ENCODE measurements around the gene PCMT1. TPM values are rescaled to one million over a fixed set of nuclear protein-coding genes. Genes with fewer than 3 reads are reported as not detected.

Gene PCMT1
- total and polyA plus RNA-seq, 2 of the 13 experiments (the other 11 are each of a cell fraction or from before 2014, with no cell fraction given), result 112 to 169 TPM

DNA sequence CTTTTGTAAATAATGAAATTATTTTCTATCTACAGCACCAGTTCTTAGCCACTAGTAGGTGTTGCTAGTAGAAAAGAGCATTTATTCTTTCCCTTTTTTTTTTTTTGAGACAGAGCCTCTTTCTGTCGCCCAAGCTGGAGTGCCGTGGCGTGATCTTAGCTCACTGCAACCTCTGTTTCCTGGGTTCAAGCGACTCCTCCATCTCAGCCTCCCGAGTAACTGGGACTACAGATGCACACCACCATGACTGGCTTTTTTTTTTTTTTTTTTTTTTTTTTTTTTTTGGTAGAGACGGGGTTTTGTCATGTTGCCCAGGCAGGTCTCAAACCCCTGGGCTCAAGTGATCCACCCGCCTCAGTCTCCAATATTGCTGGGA is 6.7 kb downstream of the PCMT1 start:
- FAIRE-seq (no peak), DNase-seq (ENCODE audit: low spot score) (no peak), ATAC-seq (no peak)
- Histone ChIP-seq H3K27ac (ENCODE audit: extremely low read length, insufficient read depth, low read length) (no peak overlapping the region), H3K36me3 (replicated peaks in 1 of 2; ENCODE audit: control insufficient read depth in 1 of 2, insufficient read depth in 2 of 2, low read length in 2 of 2) (peaks cover 5 to 20% of the 10 kb centered on the region in 2 experiments), H4K20me1 (ENCODE audit: insufficient read depth, low read length) (peaks cover 25% of the 10 kb centered on the region), H3K27me3 (ENCODE audit: control insufficient read depth in 1 of 2, insufficient read depth in 2 of 2, low read length in 2 of 2) (no peaks in the 10 kb centered on the region), H2AFZ (ENCODE audit: low read length) (no peak overlapping the region), H3K9ac (ENCODE audit: insufficient read depth, low read depth, low read length) (no peak overlapping the region), H3K4me2 (ENCODE audit: low read depth, low read length) (no peak overlapping the region), H3K4me3 (replicated peaks in 1 of 3; ENCODE audit: insufficient read depth in 1 of 3, low read depth in 2 of 3, low read length in 3 of 3) (no peak overlapping the region), H3K9me3 (ENCODE audit: low read length) (no peaks in the 10 kb centered on the region), H3K4me1 (ENCODE audit: insufficient read depth, low read length) (peaks cover 45% of the 10 kb centered on the region), H3K79me2 (ENCODE audit: insufficient read depth, low read length) (peaks cover 87% of the 10 kb centered on the region)
- intact Hi-C loops (cut with micrococcal nuclease; ENCODE audit: unreplicated experiment), result no loop called here
- ChIA-PET CTCF (ENCODE audit: low intra/inter-chr PET ratio, low total read pairs) (no interaction called here), POLR2A (no interaction called here)
- in situ Hi-C loops (cut with HindIII; ENCODE audit: extremely low pct_ligation_motif_present, low pct_unique_long_range_greater_than_20kb), result no loop called here
- TF ChIP-seq NFE2 (CRISPR knock-in tag; IDR thresholded peaks at IDR 0.05), result no peak
- no peak for TF ChIP-seq ZSCAN31 (CRISPR knock-in tag; IDR thresholded peaks at IDR 0.05; ENCODE audit: low read depth)
- TF ChIP-seq ZNF747 (CRISPR knock-in tag; IDR thresholded peaks at IDR 0.05; ENCODE audit: borderline replicate concordance), result no peak
- TF ChIP-seq, protein P1, sequence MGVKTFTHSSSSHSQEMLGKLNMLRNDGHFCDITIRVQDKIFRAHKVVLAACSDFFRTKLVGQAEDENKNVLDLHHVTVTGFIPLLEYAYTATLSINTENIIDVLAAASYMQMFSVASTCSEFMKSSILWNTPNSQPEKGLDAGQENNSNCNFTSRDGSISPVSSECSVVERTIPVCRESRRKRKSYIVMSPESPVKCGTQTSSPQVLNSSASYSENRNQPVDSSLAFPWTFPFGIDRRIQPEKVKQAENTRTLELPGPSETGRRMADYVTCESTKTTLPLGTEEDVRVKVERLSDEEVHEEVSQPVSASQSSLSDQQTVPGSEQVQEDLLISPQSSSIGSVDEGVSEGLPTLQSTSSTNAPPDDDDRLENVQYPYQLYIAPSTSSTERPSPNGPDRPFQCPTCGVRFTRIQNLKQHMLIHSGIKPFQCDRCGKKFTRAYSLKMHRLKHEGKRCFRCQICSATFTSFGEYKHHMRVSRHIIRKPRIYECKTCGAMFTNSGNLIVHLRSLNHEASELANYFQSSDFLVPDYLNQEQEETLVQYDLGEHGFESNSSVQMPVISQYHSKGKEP (CRISPR knock-in tag; IDR thresholded peaks at IDR 0.05), result no peak
- no TSS peak for BruUV-seq (replicated peaks)
- WGBS (ENCODE audit: low lambda C conversion rate), result 98% methylated on average over 7 of the region's 7 CpGs

DNA sequence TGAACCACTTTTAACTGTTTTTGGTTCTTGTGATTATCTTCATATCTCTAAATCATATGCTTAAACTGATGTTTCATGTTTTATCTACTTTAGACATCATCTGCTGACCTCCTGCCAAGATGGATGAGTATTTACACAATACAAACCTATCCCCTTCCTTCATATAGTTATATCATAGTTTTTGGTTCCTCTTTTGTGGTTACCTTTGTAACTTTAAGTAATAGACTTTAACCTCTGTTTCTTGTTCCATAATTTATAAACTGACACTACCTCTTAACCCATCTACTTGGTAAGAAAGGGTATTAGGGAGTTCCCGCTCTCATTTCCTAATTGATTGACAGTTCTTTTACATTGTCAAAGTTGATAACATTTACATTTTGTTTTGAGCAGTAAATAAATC is 11.9 kb downstream of the PCMT1 start:
- Histone ChIP-seq H3K9ac (ENCODE audit: insufficient read depth, low read depth, low read length) (no peak overlapping the region), H3K27ac (ENCODE audit: extremely low read length, insufficient read depth, low read length) (no peak overlapping the region), H3K36me3 (replicated peaks in 1 of 2; ENCODE audit: control insufficient read depth in 1 of 2, insufficient read depth in 2 of 2, low read length in 2 of 2) (peaks cover 5 to 30% of the 10 kb centered on the region in 2 experiments), H3K4me2 (ENCODE audit: low read depth, low read length) (no peak overlapping the region), H3K9me3 (ENCODE audit: low read length) (0 out of 2 replicates have a peak, but pooled peaks cover 5% of the 10 kb centered on the region), H3K4me1 (ENCODE audit: insufficient read depth, low read length) (no peaks in the 10 kb centered on the region), H3K4me3 (replicated peaks in 1 of 3; ENCODE audit: insufficient read depth in 1 of 3, low read depth in 2 of 3, low read length in 3 of 3) (no peak overlapping the region), H2AFZ (ENCODE audit: low read length) (no peak overlapping the region), H3K27me3 (ENCODE audit: control insufficient read depth in 1 of 2, insufficient read depth in 2 of 2, low read length in 2 of 2) (no peaks in the 10 kb centered on the region), H4K20me1 (ENCODE audit: insufficient read depth, low read length) (no peaks in the 10 kb centered on the region; the same call in 1 of the 2 replicates), H3K79me2 (ENCODE audit: insufficient read depth, low read length) (peaks cover 65% of the 10 kb centered on the region)
- BruUV-seq (replicated peaks), result no TSS peak
- in situ Hi-C loops (cut with HindIII; ENCODE audit: extremely low pct_ligation_motif_present, low pct_unique_long_range_greater_than_20kb), result no loop called here
- ChIA-PET POLR2A (no interaction called here), CTCF (ENCODE audit: low intra/inter-chr PET ratio, low total read pairs) (no interaction called here)
- DNase-seq (ENCODE audit: low spot score), result no peak
- no peak for ATAC-seq
- 98% methylated on average over 1 of the region's 1 CpG for WGBS (ENCODE audit: low lambda C conversion rate)
- TF ChIP-seq MAF1 (CRISPR knock-in tag; IDR thresholded peaks at IDR 0.05; ENCODE audit: borderline replicate concordance), result no peak
- TF ChIP-seq PHB2 (IDR thresholded peaks at IDR 0.05; ENCODE audit: partially characterized antibody), result no peak
- TF ChIP-seq ZNF143 (CRISPR knock-in tag; IDR thresholded peaks at IDR 0.05), result no peak
- TF ChIP-seq ARHGAP35 (CRISPR knock-in tag; IDR thresholded peaks at IDR 0.05; ENCODE audit: borderline replicate concordance), result no peak
- intact Hi-C loops (cut with micrococcal nuclease; ENCODE audit: unreplicated experiment), result no loop called here
- FAIRE-seq, result no peak
